Activated B cell treated with CpG ODN at 0.5 μM for 24 hours (primary cell): Measurements from ENCODE around the gene IRF2. TPM values are rescaled to one million over a fixed set of nuclear protein-coding genes. Genes with fewer than 3 reads are reported as not detected.

ENCODE experiments used
- ATAC-seq: fragments of 200-7000 bp; cut with Tn5 transposase; one replicate; pipeline ENCODE4 v1.10.0; 2021; ENCODE audit warnings: low read depth, mild to moderate bottlenecking, moderate library complexity
- CTCF ChIA-PET: fragments of 350-600 bp; sonication (Branson Sonifier 250); formaldehyde crosslinking; loops from one replicate; lab custom pipeline; 2021; ENCODE audit warnings: antibody characterized with exemption; lab: Charles Lee
- POLR2A ChIA-PET: fragments of 350-600 bp; sonication (Branson Sonifier 250); formaldehyde crosslinking; loops from one replicate; lab custom pipeline; 2021; ENCODE audit warnings: antibody characterized with exemption; lab: Charles Lee
- DNase-seq: peaks from one replicate; pipeline ENCODE4 v3.0.0; 2022
- H3K27ac Mint-ChIP-seq: one replicate; pipeline ENCODE4 v1.8.0; 2020; ENCODE audit warnings: mixed read lengths
- H3K27me3 Mint-ChIP-seq: one replicate; pipeline ENCODE4 v1.8.0; 2021; ENCODE audit warnings: mixed read lengths
- H3K36me3 Mint-ChIP-seq: one replicate; pipeline ENCODE4 v1.8.0; 2021; ENCODE audit warnings: low read depth, mixed read lengths
- H3K4me1 Mint-ChIP-seq: one replicate; pipeline ENCODE4 v1.8.0; 2021; ENCODE audit warnings: mixed read lengths
- H3K4me3 Mint-ChIP-seq: one replicate; pipeline ENCODE4 v1.8.0; 2020; ENCODE audit warnings: mild to moderate bottlenecking, mixed read lengths
- H3K9me3 Mint-ChIP-seq: one replicate; pipeline ENCODE4 v1.8.0; 2020; ENCODE audit warnings: mixed read lengths
- intact Hi-C: fragments of 100-400 bp; cut with micrococcal nuclease; formaldehyde crosslinking; loops from one replicate; pipeline ENCODE4 v1.15.1; 2024
- total RNA-seq: library from RNA; stranded (reverse); gene quantifications from 2 replicates; pipeline ENCODE4 v1.2.3, GENCODE V29; 2022
- TF ChIP-seq, protein P1 (sequence below): fragments of 200-600 bp; IDR thresholded peaks from one replicate; pipeline ENCODE4 v1.8.0; 2022; ENCODE audit warnings: antibody characterized with exemption, mild to moderate bottlenecking

The IRF2 gene
- total RNA-seq, 1 donor from 2014 or later, result 66.2 TPM

DNA sequence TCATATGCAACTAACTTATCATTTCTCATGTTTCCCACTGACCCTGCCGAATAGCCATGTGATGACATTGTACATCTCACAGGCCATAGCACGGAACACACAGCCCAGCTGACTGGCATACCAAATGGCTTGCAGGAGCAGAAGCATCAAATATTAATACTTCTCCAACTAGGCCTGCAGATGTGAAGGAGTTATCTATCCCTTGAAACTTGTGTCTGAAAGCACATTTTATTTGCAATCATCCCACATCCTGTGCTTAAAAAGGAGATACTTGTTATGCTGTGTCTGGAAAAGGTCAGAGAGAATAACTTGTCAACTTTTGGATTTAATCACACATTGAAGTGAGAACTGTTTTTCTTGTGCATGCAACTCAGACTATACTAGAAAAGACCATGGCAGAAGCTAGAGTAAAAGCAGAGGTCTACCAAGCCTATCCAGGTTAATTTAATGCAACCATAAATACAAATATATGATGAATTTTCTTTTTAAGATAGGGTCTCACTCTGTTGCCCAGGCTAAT lies 100.4 kb downstream of the IRF2 start:
- no peak overlapping the region for H3K4me3 Mint-ChIP-seq

DNA sequence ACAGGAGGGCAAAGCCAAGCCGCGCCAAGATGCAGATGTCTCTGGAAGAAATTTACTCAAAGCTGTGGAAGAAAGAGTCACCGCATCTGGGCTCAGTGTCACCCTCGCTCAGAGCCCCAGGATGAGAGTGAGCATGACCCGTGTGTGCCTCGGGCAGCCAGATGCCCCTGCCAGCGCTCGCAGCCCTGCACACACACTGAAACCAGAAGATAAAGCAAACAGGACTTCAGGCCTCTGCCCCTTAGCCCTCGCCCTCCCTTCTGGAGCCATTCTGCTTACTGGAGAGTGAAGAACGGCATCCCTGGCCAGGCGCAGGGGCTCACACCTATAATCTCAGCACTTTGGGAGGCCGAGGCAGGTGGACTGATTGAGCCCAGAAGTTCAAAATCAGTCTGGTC lies 103.0 kb downstream of the IRF2 start:
- CTCF ChIA-PET, result interaction anchor here (0.6 kb wide), 1 partner anchor 948 kb away, joined by 3 read pairs; no protein-coding TSS in a partner anchor
- peaks cover 8% of the 10 kb centered on the region for H3K9me3 Mint-ChIP-seq
- H3K27ac Mint-ChIP-seq, result no peak overlapping the region
- POLR2A ChIA-PET, result interaction anchor here (1.4 kb wide), 1 partner anchor 24 kb away, joined by 3 read pairs; no protein-coding TSS in a partner anchor
- DNase-seq (no peak), ATAC-seq (no peak)
- intact Hi-C loops, result no loop called here
- H3K36me3 Mint-ChIP-seq, result peaks cover 3% of the 10 kb centered on the region
- TF ChIP-seq, protein P1, sequence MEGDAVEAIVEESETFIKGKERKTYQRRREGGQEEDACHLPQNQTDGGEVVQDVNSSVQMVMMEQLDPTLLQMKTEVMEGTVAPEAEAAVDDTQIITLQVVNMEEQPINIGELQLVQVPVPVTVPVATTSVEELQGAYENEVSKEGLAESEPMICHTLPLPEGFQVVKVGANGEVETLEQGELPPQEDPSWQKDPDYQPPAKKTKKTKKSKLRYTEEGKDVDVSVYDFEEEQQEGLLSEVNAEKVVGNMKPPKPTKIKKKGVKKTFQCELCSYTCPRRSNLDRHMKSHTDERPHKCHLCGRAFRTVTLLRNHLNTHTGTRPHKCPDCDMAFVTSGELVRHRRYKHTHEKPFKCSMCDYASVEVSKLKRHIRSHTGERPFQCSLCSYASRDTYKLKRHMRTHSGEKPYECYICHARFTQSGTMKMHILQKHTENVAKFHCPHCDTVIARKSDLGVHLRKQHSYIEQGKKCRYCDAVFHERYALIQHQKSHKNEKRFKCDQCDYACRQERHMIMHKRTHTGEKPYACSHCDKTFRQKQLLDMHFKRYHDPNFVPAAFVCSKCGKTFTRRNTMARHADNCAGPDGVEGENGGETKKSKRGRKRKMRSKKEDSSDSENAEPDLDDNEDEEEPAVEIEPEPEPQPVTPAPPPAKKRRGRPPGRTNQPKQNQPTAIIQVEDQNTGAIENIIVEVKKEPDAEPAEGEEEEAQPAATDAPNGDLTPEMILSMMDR, result no peak
- no peak overlapping the region for H3K4me3 Mint-ChIP-seq
- peaks cover 41% of the 10 kb centered on the region for H3K4me1 Mint-ChIP-seq
- H3K27me3 Mint-ChIP-seq, result no peaks in the 10 kb centered on the region

More for the DNA sequence above, 100.4 kb downstream of the IRF2 start:
- no peak for DNase-seq
- TF ChIP-seq, protein P1, result no peak
- ChIA-PET POLR2A (interaction anchor here (0.7 kb wide), 1 partner anchor 10 kb away, joined by 3 read pairs; no protein-coding TSS in a partner anchor), CTCF (no interaction called here)
- peaks cover 36% of the 10 kb centered on the region for H3K4me1 Mint-ChIP-seq
- H3K27me3 Mint-ChIP-seq, result no peaks in the 10 kb centered on the region
- peaks cover 4% of the 10 kb centered on the region for H3K36me3 Mint-ChIP-seq
- ATAC-seq, result no peak
- H3K9me3 Mint-ChIP-seq, result peaks cover 8% of the 10 kb centered on the region
- intact Hi-C loops, result loop anchor here (2.0 kb wide), 1 partner anchor 59 kb away; no protein-coding TSS in a partner anchor
- no peak overlapping the region for H3K27ac Mint-ChIP-seq

DNA sequence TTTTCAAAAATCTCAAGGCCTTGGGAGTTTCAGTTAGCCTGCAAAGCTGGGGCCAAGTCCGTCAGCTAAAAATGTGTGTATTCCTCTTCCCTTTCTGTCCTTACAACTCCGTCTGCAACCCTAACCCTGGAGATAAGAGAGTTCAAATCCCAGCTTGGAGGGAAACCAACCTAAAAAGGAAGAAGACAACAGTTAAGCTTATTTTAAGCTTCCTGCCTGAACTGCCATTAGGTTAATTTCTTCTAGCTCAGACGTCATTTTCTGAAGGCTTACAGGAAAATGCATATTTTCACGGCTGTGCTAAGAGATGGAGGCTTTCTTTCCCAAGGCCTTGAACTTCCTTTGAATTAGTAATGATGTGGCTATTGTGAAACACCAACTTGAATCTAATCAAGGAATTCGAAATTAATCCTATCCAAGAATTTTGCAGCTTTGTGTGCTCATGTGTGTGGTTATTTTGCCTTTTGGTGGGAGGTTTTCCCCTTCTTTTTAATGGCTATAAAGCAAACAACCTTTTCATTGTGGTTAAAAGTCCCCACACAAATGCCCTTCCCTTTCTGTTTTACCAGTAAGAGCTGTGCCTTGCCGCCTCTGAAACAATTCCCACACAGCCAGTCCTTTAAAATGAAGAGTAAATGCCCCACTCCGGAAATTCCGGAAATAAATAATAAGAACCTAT lies 103.5 kb downstream of the IRF2 start:
- Mint-ChIP-seq H3K36me3 (peaks cover 2% of the 10 kb centered on the region), H3K4me3 (no peak overlapping the region), H3K27ac (no peak overlapping the region), H3K9me3 (peaks cover 4% of the 10 kb centered on the region), H3K4me1 (peaks cover 36% of the 10 kb centered on the region), H3K27me3 (no peaks in the 10 kb centered on the region)
- intact Hi-C loops, result no loop called here
- no peak for DNase-seq
- ChIA-PET POLR2A (interaction anchor here (1.4 kb wide), 1 partner anchor 24 kb away, joined by 3 read pairs; no protein-coding TSS in a partner anchor), CTCF (no interaction called here)
- TF ChIP-seq, protein P1, result no peak
- ATAC-seq, result no peak

DNA sequence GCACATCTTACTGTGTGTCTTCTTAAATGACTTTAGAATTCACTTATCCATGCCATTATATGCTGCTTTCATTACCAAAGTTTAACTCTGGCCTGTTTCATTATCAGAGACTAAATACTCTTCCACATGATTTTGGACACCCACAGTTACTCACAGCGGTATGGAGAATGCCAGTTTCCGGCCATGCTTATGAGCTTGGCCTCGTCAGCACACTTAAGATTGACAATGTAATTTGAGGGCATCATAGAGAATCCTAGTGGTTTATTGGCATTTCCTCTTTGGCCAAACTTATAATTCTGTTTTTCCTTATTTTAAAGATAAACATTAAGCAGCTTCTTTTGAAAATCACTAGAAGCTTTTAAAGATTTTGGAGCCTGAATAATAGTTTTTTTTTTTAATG lies 104.5 kb downstream of the IRF2 start:
- TF ChIP-seq, protein P1, result no peak
- DNase-seq (no peak), ATAC-seq (no peak)
- ChIA-PET POLR2A (interaction anchor here (0.7 to 1.4 kb wide), 3 partner anchors 23 to 162 kb away, joined by 3 read pairs; no protein-coding TSS in a partner anchor), CTCF (no interaction called here)
- intact Hi-C loops, result loop anchor here (2.0 kb wide), 1 partner anchor 15 kb away; no protein-coding TSS in a partner anchor
- Mint-ChIP-seq H3K27ac (no peak overlapping the region), H3K36me3 (no peaks in the 10 kb centered on the region), H3K27me3 (no peaks in the 10 kb centered on the region), H3K4me1 (peaks cover 27% of the 10 kb centered on the region), H3K9me3 (no peaks in the 10 kb centered on the region), H3K4me3 (no peak overlapping the region)

DNA sequence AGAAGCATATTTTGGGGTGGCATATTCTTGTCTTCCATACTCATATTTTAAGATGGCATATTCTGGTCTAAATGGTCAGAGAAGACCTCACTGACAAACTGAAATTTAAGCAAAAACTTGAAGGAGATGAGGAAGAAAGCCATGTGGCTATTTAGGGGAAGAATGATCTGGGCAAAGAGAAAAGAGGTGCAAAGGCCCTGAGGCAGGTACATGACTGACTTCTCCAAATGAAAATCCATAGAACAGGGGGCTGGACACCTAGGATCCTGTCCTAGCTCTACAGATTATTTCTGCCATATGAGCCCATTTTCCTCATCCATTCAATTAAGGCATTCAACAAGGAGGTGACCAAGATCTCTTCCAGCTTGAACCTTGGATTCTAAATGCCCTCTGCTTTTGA lies 105.6 kb downstream of the IRF2 start:
- no peak overlapping the region for H3K27ac Mint-ChIP-seq
- peaks cover 28% of the 10 kb centered on the region for H3K4me1 Mint-ChIP-seq
- ATAC-seq, result no peak
- H3K27me3 Mint-ChIP-seq, result no peaks in the 10 kb centered on the region
- no peak overlapping the region for H3K4me3 Mint-ChIP-seq
- intact Hi-C loops, result loop anchor here (2.0 kb wide), 1 partner anchor 14 kb away; no protein-coding TSS in a partner anchor
- TF ChIP-seq, protein P1, result no peak
- ChIA-PET CTCF (no interaction called here), POLR2A (interaction anchor here (0.6 kb wide), 2 partner anchors 69 to 281 kb away, joined by 3 to 5 read pairs; partner anchors contain the start of genes CASP3 and PRIMPOL)
- no peak for DNase-seq
- H3K36me3 Mint-ChIP-seq, result no peaks in the 10 kb centered on the region
- no peaks in the 10 kb centered on the region for H3K9me3 Mint-ChIP-seq
